Small intestine (tissue), 7 donors: Measurements from ENCODE around the gene POLR2M. TPM values are rescaled to one million over a fixed set of nuclear protein-coding genes. Genes with fewer than 3 reads are reported as not detected.
A peak's percentile ranks its signal among the peaks of the same experiment; 100 is the strongest.

Experiments
- DNase-seq, 2 donors: peaks; one replicate each; pipeline versions ENCODE4 v3.0.0 to v3.0.0-alpha.2; 2013
- FAIRE-seq: peaks from 2 replicates; lab custom pipeline; 2012; peaks lifted over from hg19 to GRCh38; lab: Jason Lieb, UNC
- H3K27ac ChIP-seq, 3 donors: one replicate each; pipeline ENCODE4 v1.5.1; 2013; ENCODE audit warnings: low read length in 2 of 3, mild to moderate bottlenecking in 2 of 3, control low read depth in 1 of 3, inconsistent platforms in 1 of 3, low read depth in 1 of 3, moderate library complexity in 1 of 3
- H3K27me3 ChIP-seq, 3 donors: one replicate each; pipeline ENCODE4 v1.6.1; 2013; ENCODE audit warnings: low read length in 3 of 3, inconsistent platforms in 1 of 3; ENCODE audit not compliant: control insufficient read depth in 3 of 3, insufficient read depth in 3 of 3
- H3K36me3 ChIP-seq, 3 donors: one replicate each; pipeline ENCODE4 v1.6.1; 2013; ENCODE audit warnings: low read length in 3 of 3, inconsistent platforms in 1 of 3, low read depth in 1 of 3, mild to moderate bottlenecking in 1 of 3, moderate library complexity in 1 of 3; ENCODE audit not compliant: control insufficient read depth in 3 of 3, insufficient read depth in 2 of 3
- H3K4me1 ChIP-seq, 3 donors: one replicate each; pipeline ENCODE4 v1.6.1; 2013; ENCODE audit warnings: low read length in 2 of 3, inconsistent platforms in 1 of 3, low read depth in 1 of 3, mild to moderate bottlenecking in 1 of 3, moderate library complexity in 1 of 3; ENCODE audit not compliant: control insufficient read depth in 3 of 3, insufficient read depth in 2 of 3
- H3K4me3 ChIP-seq, 3 donors: one replicate each; pipeline ENCODE4 v1.5.1; 2013; ENCODE audit warnings: low read length in 3 of 3, control low read depth in 1 of 3, inconsistent platforms in 1 of 3, low read depth in 1 of 3, mild to moderate bottlenecking in 1 of 3, moderate library complexity in 1 of 3
- H3K9me3 ChIP-seq, 2 donors: one replicate each; pipeline ENCODE4 v1.6.1; 2013; ENCODE audit warnings: low read depth in 1 of 2, low read length in 1 of 2; ENCODE audit not compliant: control insufficient read depth in 2 of 2, insufficient read depth in 1 of 2
- WGBS, 3 donors: extraction: QIAGEN DNeasy Blood & Tissue Kit; methylation state at CpG; one replicate each; pipeline ENCODE4 v1.1.7; 2013; 5-methylcytosine and 5-hydroxymethylcytosine counted together
- polyA plus RNA-seq, 4 donors: library from polyadenylated mRNA; stranded (reverse) in 3 of 4; unstranded in 1 of 4; fragments of 200-250 nt in 3 of 4; fragments of 120-200 nt in 1 of 4; gene quantifications; one replicate each; pipeline versions ENCODE4 v1.2.1 to v1.2.3, GENCODE V29; 2013
- donor health status: healthy with polysubstance abuse.
- donor health status: control.
- donor health status: control.
- donor health status: Bipolar disorder and iron deficiency.
- donor health status: healthy.

Gene POLR2M
- polyA plus RNA-seq, 4 donors, result 59.9 to 260 (median 139) TPM

DNA sequence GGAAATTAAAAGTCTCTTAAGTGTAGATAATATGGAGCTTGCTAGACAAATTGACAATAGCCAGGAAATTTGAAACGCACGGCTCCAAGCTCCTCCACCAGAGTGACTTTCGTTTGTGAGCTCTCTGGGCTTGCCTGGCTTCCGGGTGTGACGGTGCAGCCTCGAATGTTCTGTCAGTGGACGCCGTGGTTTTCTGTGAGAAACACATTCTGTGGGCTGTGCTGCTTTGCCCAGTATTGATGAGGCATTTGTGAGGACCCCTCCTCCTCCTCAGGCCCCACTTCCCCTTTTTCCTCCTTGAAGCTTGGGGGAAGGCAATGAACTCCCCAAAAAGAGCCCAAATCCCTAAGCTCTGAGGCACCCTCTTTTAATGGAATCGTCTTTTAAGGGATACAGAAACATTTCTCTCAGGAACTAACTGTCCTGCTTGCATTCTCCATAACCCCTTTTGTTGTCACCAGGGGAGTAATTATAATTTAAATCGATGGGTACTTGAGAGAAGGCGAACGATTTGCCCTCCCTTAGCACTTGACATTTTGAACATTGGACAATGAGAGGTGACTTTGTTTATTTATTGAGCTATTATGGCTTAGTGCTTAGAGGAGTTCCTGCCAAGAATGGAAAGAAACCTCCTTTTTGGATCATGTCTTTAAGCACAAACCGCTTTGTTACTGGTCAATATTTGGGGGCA, 40.8 kb downstream of the POLR2M start:
- no peaks in the 10 kb centered on the region for H3K27me3 ChIP-seq
- H3K4me3 ChIP-seq, result peak overlapping the region in 1 of 3 donors; percentile 2
- no peak overlapping the region for H3K27ac ChIP-seq
- 48 to 71% (median 62%) methylated on average over 13 of the region's 13 CpGs for WGBS, 3 donors
- FAIRE-seq (no peak), DNase-seq (peak in 1 of 2 donors; percentile 17)
- H3K4me1 ChIP-seq, result no peaks in the 10 kb centered on the region
- H3K36me3 ChIP-seq, result no peaks in the 10 kb centered on the region
- H3K9me3 ChIP-seq, result no peaks in the 10 kb centered on the region

GRCh38 chr15:57751177-57751800, 44.8 kb downstream of the POLR2M start:
- DNase-seq (peak; percentile 48 to 63), FAIRE-seq (no peak)
- no peak overlapping the region for H3K27ac ChIP-seq
- H3K36me3 ChIP-seq, result no peaks in the 10 kb centered on the region
- no peaks in the 10 kb centered on the region for H3K27me3 ChIP-seq
- no peak overlapping the region for H3K4me3 ChIP-seq
- no peaks in the 10 kb centered on the region for H3K9me3 ChIP-seq
- 26 to 31% (median 28%) methylated on average over 3 of the region's 3 CpGs for WGBS, 3 donors
- no peaks in the 10 kb centered on the region for H3K4me1 ChIP-seq

DNA sequence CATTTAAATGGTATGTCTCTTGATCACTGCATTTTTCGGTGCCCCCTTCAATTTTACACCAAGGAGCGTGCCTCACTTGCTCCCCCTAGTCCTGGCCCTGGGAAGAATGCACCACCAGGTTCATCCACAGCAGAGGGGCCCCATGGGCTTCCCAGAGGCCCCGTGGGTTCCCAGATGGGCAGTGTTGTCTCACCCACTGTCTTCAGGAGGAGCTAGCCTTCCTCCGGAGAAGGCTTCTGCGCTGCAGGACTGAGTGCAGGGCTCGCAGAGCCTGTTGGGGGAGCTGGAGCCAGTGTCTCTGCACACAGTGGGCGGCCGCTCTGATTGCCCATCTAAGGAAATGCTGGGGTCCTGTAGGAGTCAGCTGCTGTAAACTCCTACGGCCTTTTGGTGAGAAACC, 45.9 kb downstream of the POLR2M start:
- no peak for FAIRE-seq
- no peaks in the 10 kb centered on the region for H3K27me3 ChIP-seq
- no peaks in the 10 kb centered on the region for H3K4me1 ChIP-seq
- no peak overlapping the region for H3K27ac ChIP-seq
- WGBS, 3 donors, result 64 to 84% (median 77%) methylated on average over 9 of the region's 9 CpGs
- no peak for DNase-seq
- H3K36me3 ChIP-seq, result no peaks in the 10 kb centered on the region
- no peak overlapping the region for H3K4me3 ChIP-seq
- H3K9me3 ChIP-seq, result no peaks in the 10 kb centered on the region

DNA sequence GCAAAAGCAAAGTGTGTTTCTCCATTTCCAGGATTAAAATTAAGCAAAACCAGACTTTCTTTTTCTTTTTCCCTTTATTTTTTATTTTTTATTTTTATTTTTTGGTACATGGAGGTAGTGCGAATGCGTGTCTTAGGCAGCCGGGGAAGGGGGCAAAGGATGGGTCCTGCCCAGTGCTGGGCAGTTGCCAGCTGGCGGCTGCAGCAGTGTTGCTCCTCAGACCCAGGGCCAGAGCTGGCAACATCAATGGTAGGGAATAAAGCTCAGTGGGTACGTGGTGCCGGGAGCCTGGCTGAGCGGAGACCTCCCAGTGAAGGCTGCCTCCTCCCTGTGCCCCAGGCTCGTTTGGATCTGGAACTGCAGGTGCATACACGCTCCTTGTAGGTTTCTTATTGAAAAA, 46.3 kb downstream of the POLR2M start:
- 75 to 80% (median 79%) methylated on average over 9 of the region's 9 CpGs for WGBS, 3 donors
- FAIRE-seq, result no peak

DNA sequence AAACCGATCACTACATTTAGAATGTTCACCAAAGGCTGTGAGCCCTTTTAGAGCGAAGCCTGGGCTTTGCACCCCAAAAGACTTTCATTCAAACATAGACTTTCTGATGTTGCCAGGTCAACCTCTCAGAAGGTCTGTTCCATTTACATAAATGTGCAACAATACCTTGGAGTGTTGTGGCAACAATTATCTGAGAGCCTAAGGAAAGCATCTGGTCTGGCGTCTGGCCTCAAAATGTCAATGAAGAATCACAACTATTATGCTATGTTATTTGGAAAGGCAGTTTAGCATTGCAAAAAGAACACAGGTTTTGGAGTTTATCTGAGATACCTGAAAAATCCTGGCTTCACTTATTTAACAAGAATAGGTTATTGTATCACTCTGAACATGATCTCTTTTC, 50.0 kb downstream of the POLR2M start:
- no peak overlapping the region for H3K27ac ChIP-seq
- H3K4me3 ChIP-seq, result no peak overlapping the region
- no peaks in the 10 kb centered on the region for H3K36me3 ChIP-seq
- no peaks in the 10 kb centered on the region for H3K4me1 ChIP-seq
- FAIRE-seq, result no peak
- no peak for DNase-seq
- no peaks in the 10 kb centered on the region for H3K27me3 ChIP-seq
- WGBS, 3 donors, result 94 to 98% (median 98%) methylated on average over 3 of the region's 3 CpGs
- H3K9me3 ChIP-seq, result no peaks in the 10 kb centered on the region

More for the DNA sequence above, 46.3 kb downstream of the POLR2M start:
- no peak for DNase-seq
- H3K36me3 ChIP-seq, result no peaks in the 10 kb centered on the region
- H3K27ac ChIP-seq, result no peak overlapping the region
- no peaks in the 10 kb centered on the region for H3K27me3 ChIP-seq
- H3K9me3 ChIP-seq, result no peaks in the 10 kb centered on the region
- no peak overlapping the region for H3K4me3 ChIP-seq
- H3K4me1 ChIP-seq, result no peaks in the 10 kb centered on the region

- 74 to 81% (median 74%) methylated on average over 3 of the region's 3 CpGs for WGBS, 3 donors
- H3K4me1 ChIP-seq, result no peaks in the 10 kb centered on the region
- no peaks in the 10 kb centered on the region for H3K9me3 ChIP-seq
- DNase-seq (no peak), FAIRE-seq (no peak)
- no peak overlapping the region for H3K4me3 ChIP-seq
- H3K27me3 ChIP-seq, result no peaks in the 10 kb centered on the region
- no peak overlapping the region for H3K27ac ChIP-seq
- H3K36me3 ChIP-seq, result no peaks in the 10 kb centered on the region
Measured at GRCh38 chr15:57758560-57758959, 52.0 kb downstream of the POLR2M start.

GRCh38 chr15:57761562-57761961, 55.0 kb downstream of the POLR2M start:
- Histone ChIP-seq H3K9me3 (no peaks in the 10 kb centered on the region), H3K27ac (no peak overlapping the region), H3K4me3 (no peak overlapping the region), H3K36me3 (no peaks in the 10 kb centered on the region), H3K4me1 (no peaks in the 10 kb centered on the region), H3K27me3 (no peaks in the 10 kb centered on the region)
- 93 to 95% (median 95%) methylated on average over 1 of the region's 1 CpG for WGBS, 3 donors
- no peak for FAIRE-seq
- DNase-seq, result no peak

DNA sequence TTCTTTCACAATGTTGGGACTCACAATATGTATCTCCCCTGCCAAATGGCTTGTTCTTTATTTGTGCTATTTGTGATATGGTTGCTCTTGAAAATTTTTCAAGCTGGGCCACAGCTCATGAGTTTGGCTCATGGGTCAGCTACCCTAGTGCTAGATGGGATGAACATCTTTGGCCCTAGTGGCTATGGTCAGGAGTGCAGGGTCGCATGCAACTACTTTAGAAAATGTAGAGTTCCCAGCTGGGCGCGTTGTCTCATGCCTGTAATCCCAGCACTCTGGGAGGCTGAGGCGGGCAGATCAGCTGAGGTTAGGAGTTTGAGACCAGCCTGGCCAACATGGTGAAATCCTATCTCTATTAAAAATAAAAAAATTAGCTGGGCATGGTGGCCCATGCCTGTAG, 55.8 kb downstream of the POLR2M start:
- no peaks in the 10 kb centered on the region for H3K36me3 ChIP-seq
- FAIRE-seq, result no peak
- WGBS, 3 donors, result 94 to 97% (median 96%) methylated on average over 4 of the region's 4 CpGs
- H3K27ac ChIP-seq, result no peak overlapping the region
- DNase-seq, result no peak
- no peaks in the 10 kb centered on the region for H3K4me1 ChIP-seq
- H3K4me3 ChIP-seq, result no peak overlapping the region
- peaks cover 0 to 3% of the 10 kb centered on the region in 2 donors for H3K9me3 ChIP-seq
- H3K27me3 ChIP-seq, result no peaks in the 10 kb centered on the region
